Erythroblast (primary cell): ENCODE measurements around the gene SLX4.

ENCODE experiments used
- DNase-seq, 2 experiments: peaks; one replicate each; lab custom pipeline; 2025; lab: John Stamatoyannopoulos, UW
- GATA1 ChIP-seq: IDR thresholded peaks from 2 replicates; pipeline ENCODE4 v1.6.1; 2011; ENCODE audit warnings: low read depth, mild to moderate bottlenecking, control low read depth, low read length, moderate library complexity
- POLR2A ChIP-seq: IDR thresholded peaks from 2 replicates; pipeline ENCODE4 v1.6.1; 2011; ENCODE audit warnings: mild to moderate bottlenecking, low read length

The SLX4 gene

DNA sequence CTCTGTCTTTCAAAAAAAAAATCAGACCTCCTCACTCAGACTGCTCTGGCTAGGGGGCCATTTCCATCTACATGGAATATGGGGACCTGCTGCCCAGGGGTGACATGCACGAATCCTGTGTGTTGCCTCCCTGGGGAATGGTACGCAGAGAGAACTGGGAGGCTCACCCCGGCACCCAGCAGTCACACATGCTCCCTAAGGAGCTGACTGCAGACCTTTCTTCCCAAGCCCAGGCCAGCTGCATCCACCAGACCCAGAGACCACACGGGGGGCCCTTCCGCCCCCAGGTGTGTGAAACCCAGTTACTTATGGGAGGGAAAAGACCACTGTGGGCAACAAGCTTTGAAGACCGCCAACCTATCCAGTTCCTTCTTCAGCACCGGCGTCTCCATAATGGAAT is 27.0 kb downstream of the SLX4 start:
- no peak for TF ChIP-seq GATA1
- TF ChIP-seq POLR2A: no peak

DNA sequence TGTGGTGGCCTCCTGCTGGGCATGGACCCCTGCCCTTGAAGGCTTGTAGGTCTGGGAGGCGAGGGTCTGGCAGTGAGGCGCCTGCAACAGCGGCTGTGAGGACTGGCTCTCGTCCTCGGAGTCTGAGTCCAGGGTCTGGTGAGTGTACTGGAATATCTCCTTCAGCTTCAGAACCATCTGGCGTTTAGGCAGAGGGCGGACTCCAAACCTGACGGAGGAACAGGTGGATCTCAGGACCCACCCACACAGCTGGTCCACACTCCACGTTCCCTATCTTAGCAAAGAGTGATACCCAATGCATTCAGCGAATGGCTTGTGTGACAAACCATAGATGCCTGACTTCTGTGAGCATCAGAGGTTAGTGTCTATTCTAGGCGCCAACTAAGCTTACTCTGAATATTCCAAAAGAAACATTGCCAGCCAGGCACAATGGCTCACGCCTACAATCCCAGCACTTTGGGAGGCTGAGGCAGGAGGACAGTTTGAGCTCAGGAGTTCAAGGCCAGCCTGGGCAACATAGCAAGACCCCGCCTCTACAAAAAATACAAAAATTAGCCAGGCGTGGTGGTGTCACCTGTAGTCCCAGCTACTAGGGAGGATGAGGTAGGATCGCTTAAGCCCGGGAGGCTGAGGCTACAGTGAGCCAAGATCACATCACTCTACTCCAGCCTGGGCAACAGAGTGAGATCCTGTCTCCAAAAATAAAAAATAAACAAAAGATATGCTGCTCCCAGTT is 27.9 kb downstream of the SLX4 start:
- TF ChIP-seq GATA1 (no peak), POLR2A (no peak)

More for the DNA sequence above, 27.0 kb downstream of the SLX4 start:
- DNase-seq: no peak

DNA sequence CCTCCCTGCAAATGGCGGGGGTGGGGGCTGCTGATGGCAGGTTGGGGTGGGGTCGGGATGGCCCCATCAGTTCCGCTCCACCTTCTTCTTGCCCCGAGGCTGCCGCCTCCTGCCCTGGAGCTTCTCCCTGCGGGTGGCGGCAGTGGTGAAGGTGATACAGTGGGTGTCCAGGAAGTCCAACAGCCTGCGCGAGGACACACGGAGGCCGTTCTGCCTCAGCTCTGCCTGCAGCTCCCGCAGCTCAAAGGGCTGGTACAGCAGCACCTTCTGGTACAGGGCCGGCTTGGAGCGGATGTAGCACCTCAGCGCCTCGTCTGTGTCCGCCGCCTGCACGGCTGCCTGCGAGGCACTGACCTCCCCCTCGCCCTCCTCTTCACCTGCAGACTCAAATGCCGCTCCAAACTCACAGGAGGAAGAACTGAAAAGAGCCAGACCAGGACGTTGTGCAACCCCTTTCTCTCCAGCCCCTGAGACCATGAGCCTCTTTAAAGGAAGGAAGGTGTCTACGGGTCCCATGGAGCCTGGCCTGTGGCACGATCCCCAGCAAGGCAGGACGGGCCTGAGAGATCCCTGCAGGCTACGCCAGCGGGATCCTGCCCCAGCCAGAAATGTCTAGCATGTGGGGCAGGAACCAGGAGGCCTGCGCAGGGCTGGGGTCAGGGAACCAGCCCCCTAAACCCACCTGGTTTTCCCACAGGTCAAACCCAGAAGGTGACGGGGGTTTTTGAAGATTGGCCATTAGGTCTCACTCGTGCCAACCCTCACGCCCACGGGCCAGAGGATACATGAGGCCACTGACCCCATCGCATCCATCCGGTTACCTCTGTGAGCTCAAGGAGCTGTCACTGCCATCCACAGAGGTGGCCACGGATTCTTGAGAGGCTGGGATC is 28.9 kb downstream of the SLX4 start:
- DNase-seq: no peak
- TF ChIP-seq POLR2A: no peak
- TF ChIP-seq GATA1: no peak

More for the DNA sequence above, 27.9 kb downstream of the SLX4 start:
- no peak for DNase-seq

DNA sequence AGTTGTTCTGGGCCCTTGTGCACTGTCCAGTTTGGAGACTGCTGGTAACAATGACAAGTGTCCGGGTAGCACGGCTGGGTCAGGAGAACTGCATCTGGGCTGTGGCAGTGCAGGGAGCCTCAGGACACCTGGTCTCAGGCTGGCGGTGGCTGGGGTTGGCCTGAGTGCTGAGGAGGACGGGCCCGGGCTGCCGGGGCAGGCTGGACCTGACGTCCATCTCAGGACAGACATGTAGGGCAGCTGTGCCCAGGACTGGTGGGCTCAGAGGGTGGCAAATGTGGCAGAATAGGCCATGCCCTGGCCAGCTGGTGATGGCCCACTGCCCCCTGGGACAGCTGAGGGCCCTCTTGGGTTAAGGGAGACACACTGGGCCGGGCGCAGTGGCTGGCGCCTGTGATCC is 30.0 kb downstream of the SLX4 start:
- no peak for DNase-seq
- TF ChIP-seq GATA1: no peak
- TF ChIP-seq POLR2A: no peak

DNA sequence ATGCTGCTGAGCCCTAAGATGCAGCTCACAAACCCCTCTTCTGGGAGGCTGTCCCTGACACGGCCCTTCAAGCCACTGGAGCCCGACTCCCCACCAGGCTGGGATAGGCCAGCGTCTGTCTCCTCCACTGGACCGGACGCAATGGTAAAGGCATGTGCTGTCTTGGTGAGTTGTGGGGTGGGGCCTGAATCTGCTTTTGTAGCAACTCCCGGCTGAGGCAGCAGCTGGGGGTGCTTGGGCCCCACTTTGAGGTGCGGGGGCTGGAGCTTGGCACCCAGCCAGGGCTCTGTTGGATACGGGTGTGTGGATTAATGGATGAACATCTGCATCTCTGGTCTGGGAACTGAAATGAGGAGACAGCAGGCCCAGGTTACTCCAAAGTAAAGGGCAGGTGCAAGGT is 30.7 kb downstream of the SLX4 start:
- no peak for DNase-seq
- no peak for TF ChIP-seq POLR2A
- no peak for TF ChIP-seq GATA1

DNA sequence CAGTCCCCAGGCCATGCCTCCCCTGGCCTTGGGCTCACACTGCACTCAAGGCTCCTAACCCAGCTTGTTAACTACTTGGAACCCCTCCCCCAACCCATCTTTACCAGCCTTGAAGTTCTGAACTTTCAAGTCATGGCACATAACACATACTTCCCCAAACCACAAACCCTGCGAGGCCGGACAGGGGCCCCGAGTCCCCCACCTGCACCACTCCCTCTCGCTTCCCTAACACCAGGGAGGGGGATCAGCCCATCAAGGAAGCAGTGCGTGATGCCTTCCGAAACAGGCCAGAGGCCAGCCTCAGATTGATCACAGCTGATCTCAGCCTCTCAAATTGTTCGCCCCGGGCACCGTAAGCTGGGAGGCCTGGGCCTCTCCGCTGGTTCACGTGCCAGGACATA is 31.2 kb downstream of the SLX4 start:
- no peak for DNase-seq
- TF ChIP-seq GATA1 (no peak), POLR2A (no peak)

DNA sequence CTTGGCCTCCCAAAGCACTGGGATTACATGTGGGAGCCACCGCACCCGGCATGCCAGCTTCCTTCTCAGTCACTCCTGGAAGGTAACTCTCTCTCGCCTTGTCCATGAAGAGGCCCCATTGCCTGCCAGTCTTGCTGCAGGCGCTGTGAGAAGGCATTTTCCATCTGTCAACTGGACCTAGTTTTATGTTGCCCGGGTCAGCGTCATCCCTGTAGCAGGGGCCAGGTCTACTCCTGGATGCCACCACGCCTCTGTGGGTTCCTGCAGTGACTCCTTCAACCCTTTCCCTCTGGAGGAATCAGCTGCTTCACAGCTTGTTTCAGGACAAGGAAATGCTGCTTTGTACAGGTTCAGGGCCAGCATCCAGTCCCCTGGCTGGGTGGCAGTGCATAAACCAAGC is 31.6 kb downstream of the SLX4 start:
- DNase-seq: no peak
- TF ChIP-seq GATA1 (no peak), POLR2A (no peak)

DNA sequence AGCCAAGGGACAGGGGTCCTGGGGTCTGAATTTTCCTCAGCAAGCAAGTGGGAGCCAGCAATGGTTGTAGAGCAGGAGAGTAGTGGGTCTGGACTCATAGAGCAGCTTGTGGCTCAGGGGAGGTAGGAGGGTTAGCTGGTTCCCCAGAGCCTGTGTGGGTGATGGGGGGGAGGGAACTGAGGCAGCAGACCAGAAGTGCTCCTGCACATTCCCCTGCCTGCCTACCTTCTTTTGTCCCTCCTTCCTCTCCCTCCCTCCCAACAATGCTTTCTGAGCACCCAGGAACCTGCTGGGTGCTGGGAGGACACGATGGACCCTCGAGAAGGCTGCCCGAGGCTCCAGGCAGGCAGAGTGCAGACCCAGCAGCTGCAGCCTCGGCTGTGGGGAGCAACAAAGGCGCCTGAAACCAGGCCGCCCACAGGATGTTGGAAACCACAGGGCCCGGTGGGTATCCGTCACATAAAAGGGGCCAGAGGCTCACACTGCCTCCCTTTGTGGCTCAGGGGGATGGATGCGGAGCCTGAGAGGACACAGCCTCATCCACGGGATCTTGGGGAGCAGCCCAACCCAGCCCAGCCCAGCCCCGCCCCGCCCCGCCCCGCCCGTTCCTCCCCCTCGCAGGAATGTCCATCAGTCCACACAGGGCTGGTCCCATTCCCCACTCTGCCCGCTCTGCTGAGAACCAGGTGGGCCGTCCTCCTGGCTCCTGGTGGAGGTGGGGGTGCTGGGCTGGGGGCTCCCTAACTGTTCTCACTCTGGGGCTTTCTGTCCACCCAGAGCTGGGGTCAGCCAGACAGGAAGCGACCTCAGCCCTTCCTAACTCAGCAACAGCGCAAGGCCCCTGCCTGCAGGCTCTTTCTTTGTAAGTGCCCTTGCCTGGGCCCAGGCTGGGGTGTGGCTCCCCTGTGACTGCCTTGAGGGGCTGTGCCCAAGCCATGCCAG is 32.5 kb downstream of the SLX4 start:
- TF ChIP-seq POLR2A (no peak), GATA1 (no peak)

DNA sequence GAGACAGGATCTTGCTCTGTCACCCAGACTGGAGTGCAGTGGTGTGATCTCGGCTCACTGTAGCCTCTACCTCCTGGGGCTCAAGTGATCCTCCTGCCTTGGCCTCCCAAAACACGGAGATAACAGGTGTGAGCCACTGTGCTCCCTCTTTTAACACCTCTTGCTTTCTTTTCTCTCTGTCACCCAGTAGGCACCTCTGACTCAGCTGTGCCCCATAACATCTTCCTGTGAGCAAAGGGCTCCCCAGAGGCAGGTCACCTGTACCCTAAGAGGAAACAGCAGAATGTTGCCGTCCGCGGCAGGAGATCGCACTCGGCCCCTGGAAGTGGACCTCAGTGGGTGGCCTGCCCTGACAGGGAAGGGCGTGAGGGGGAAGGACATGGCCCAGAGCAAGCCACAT is 33.3 kb downstream of the SLX4 start:
- DNase-seq: no peak
- TF ChIP-seq POLR2A (no peak), GATA1 (no peak)

More for the DNA sequence above, 32.5 kb downstream of the SLX4 start:
- DNase-seq: no peak

DNA sequence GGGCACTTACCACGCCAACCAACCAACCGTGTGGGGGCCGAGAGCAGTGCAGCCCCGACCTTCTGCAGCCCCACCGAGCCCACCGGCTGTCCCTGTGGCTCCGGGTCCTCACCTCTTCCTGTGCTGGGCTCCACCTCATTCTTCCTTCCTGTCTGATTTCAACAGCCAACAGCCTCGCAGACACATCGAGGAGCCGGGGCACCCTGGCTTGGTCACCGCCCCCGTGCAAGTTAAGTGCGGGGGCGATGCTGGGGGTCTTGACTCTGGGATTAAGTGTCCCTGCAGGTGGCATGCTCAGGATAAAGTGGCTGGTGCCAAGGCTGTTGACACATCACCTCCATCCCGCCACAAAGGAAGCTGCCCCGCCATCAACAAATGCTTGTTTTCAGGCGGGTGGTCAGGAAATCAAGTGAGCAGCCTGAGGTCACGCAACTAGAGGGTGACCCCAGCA is 34.1 kb downstream of the SLX4 start, which contains the start of gene NLRC3:
Gene NLRC3, minus strand, starts transcription at position 102 of the 451 bp plus-strand sequence. CDS start 12,367 bp downstream, outside the sequence.
- TF ChIP-seq POLR2A (no peak), GATA1 (no peak)
- DNase-seq: no peak

DNA sequence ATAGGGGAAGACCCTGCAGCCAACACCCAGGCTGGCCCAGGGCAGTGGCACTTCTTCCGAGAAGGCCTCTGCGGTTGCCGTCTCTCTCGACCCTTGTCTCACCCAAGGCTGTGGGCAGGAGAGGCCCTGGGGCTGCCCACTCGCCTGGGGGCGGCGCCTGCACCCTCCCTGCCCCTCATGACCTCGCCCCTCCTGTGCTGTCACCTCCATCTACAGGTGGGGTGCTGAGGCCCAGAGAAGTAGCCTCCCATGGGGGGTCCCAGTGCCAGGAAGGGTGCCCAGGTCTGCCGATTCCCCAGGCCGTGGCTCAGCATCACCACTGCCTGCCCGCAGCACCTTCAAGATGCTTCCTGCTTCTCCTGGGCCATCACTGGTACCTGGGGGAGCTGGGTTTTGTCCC is 35.2 kb downstream of the SLX4 start:
- TF ChIP-seq POLR2A (no peak), GATA1 (no peak)
- DNase-seq: no peak

DNA sequence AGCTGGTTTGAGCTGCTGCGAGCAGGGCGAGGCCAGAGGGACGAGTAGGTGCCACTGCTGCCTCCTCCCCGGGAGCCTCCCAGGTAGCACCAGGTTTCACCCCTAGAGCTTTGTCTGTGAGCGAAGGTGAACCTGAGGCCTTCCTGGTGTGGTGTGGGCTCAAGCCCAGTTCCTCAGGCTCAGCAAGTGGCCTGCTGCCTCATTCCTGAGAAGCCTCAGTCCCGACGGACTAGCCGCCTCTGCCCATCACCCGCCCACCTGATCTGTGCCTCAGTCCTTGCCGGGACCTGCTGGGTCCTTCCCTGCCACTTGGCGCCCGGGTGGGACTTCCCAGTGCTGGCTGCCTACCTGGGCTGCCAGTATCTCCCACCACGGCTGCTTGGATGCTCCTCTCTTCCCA is 35.9 kb downstream of the SLX4 start:
- no peak for TF ChIP-seq GATA1
- no peak for TF ChIP-seq POLR2A
- DNase-seq: no peak

DNA sequence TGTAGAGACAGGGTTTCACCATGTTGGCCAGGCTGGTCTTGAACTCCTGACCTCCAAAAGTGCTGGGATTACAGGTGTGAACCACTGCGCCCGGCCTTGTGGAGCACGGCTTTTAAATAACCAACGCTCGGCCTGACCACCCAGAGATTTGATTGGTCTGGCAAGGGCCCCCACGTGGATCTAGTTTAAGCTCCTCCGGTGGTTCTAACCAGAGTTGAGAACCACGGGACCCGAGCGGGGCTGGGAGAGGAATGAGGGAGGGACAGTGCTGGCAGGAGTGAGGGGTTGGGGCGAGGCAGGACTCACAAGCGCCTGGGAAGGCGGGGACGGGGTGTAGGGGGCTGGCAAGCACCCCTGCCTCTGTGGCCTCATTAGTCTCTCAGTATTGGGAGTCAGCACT is 37.2 kb downstream of the SLX4 start:
- TF ChIP-seq GATA1 (no peak), POLR2A (no peak)
- no peak for DNase-seq
